ENCODE measurements around the gene KCNK18.
A peak's percentile ranks its signal among the peaks of the same experiment; 100 is the strongest.
"Not testable (repeated sequence)": the region's sequence is repeated elsewhere in the genome, so short reads cannot be mapped to it uniquely, and the experiment has no call there.

The KCNK18 gene

DNA sequence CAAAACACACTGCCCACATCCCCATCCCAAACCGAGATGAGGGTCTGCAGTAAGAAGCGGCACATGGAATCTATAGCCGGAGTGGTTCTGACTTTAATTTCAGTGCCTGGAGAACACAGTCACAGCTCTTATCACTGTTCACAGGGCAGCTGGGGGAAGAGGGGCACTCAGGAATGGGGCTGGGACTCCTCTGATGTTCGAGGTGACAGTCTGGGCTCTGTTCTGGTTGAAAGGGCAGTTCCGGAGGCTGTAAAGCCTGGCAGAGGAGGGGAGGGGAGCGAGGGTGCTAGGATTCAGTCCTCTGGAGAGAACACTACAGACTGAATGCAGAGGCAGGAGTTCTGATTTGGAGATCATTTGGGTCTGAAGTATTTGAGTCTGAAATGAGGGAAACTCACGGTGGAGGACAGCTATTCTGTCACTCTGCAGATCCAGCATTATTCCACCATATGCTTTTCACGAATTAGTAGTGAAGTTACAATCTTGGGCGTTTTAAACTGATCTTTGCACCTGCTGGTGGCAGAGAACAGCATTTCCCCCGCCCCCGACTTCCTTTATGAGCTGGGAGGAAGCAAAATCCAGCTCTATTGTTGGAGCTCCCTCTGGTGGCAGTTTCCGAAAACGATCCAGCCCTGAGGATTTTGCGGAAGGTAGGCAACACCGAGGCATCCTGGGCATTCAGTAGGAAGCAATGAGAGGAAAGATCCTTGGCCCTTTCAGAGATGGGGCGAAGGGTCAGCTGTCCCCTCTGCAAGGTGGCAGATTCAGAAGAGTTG is 22.7 kb upstream of the KCNK18 start:
- DNase-seq: peak; percentile 76

DNA sequence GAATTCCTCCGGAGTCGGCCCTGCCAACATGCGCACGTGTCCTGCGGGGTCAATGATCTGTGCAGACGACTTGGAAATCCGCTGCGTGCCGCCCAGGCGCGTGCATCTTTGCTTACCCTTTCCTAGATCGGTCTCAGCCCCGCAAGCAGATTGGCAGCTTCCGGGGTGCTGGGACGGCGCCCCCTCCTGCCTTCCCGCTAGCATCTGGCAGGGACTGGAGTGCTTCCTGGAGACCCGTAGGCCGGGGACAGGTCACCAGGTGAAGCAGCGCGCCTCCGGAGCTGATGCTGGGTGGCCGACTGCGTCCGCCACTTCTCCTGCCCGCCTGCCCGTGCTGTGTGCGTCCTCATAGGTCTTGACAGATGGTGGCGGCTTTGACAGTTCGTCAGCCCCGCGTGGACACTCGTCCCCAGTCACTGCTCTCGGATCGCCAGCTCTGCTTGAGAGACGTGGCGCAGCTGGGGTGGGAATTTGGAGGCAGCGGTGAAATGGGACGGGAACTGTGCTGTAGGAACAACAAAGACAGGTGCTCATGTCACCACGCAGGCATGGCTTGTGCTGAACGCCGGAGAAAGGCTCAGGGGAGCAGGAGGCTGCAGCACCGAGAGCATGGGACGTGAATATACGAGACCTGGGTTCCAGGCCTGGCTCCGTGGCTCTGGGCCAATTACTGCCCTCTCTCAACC is 21.9 kb upstream of the KCNK18 start:
- DNase-seq: no peak

DNA sequence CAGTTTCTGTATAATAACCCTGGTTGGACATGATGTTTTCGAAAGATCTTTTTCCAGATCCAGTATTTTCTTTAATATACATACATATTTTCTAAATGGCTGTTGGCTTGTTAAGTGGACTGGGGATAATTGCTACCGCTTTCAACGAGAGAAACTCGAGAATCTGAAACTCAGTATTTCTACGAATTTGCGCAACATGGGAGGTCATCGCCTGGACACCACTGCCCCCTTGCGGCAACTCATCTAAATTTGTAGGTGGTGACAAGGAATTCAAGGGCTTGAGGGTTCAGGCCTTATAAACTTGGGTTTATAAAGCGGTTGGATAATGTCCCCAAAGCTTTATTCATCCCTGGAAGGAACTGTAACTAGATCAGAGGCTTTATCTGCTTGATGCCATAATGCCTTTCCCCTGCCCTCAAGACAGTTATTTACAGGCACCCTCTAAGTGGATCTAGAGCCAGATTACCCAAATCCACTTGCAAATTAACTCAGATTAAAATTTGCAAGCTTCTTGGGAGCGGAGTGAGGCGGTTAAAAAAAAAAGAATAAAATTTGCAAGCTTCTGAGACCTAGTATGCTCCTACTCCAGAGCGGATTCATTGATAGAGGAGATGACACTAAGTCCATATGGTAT is 21.3 kb upstream of the KCNK18 start:
- peak; percentile 64 for DNase-seq

DNA sequence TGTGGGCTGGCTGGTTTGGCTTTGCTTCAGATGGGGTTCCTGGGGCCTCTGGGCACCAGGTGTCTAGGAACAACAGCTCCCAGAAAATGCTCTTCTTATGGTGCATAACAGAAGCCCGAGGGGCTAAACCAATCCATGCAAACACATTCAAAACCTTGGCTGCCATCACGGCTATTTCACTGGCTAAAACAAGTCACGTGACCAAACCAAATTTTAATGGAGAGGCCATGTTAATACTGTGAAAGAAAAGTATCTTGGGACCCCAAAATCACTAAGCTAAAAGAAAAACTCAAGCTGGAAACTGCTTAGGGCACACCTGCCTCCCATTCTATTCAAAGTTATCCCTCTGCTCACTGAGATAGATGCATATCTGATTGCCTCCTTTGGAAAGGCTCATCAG is 19.1 kb upstream of the KCNK18 start:
- no peak for DNase-seq

DNA sequence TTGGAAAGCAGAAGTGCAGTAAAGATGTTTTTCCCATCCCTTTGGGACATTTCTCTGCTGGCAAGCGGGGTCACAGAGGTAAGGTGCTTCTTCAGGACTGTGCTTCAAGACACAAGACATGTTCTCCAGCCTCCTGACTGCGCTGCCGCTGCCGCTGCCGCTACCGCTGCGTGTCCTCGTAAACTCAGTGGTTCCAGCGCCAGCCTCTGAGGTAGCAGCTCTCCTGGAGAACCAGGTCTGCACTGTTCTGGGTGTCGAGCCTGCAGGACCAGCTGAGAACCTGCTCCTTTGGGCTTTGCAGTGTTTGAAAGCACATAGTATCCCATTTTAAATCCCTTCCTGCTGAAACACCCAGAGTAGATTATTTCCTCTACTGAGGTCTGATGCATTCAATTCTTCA is 13.0 kb upstream of the KCNK18 start:
- no peak for DNase-seq

DNA sequence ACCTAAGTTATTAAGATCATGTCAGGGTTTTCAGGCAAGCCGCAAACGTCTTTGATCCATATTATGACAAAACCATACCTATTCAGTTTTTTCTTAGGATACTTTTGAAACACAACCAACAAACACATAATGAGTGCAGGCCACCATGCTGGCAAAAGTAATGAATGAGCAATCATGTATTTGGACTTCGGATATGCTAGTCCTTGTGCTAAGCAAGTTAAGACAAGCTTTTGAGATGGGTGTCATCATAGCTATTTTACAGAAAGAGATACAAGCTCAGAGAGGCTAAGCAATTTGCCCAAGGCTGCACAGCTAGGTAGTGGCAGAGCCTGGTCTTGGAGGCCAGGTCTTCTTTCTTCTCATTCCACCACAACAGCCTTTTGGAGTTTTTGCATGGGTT is 12.5 kb upstream of the KCNK18 start:
- no peak for DNase-seq

DNA sequence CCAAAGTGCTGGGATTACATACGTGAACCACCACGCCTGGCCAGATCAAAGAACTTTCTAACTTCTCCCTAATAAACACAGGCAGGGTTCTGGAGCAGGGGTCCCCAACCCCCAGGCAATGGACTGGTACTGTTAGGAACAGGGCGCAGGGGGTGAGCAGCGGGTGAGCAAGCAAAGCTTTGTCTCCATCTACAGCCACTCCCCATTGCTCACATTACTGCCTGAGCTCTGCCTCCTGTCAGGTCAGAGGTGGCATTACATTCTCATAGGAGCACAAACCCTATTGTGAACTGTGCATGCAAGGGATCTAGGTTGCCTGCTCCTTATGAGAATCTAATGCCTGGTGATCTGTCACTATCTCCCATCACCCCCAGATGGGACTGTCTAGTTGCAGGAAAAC is 11.5 kb upstream of the KCNK18 start:
- DNase-seq: not testable (repeated sequence)

DNA sequence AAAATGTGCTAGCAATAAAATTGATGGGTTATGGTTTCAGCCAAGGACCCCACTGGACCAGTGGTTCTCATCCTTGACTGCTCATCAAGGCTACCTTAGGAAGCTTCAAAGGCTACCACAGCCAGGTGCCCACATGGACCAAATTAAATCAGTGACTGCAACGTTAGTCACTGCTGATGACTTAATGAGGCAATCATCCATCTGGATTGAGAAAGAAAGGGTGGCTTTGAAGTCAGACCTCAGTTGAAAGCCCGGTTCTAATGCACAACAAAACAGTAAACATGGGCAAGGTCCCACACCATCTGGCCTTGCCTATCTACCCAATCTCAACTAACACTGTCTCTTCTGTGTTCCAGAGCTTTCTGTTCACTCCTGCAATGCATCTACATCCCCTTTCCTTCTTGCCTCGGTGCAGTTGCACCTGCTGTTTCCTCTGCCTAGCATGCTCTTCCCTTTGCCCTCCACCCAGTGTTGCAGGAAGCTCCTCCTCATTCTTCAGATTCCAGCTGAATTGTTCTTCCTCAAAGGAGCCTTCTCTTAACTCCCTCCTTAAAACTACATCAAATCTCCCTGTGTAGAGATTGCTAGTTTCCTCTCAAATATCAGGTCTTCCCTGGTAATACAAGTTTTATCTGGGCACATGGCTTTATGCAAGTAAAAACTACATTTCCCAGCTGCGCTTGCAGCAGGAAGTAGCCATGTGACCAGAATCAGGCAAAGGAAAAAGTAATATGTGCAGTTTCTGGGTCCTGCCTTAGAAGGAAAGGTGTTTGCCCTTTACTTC is 10.3 kb upstream of the KCNK18 start:
- no peak for DNase-seq

DNA sequence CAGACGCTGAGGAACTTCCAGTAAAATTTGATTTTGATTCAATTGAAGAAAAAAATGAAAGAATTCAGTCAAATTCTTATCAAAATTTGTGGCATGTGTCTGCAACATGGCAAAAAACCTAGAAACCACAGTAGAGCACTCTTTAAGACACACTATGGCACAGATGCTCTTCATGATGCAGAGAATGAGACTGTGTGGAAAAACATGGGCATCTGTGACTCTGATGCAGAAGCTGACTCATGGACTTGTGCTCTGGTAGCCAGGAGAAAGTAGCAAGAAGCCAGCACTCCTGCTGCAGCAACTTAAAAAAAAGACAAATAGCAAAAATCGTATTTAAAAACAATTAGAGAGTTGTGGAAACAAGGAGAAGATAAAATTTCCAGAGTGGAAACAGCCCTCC is 8.9 kb upstream of the KCNK18 start:
- no peak for DNase-seq

DNA sequence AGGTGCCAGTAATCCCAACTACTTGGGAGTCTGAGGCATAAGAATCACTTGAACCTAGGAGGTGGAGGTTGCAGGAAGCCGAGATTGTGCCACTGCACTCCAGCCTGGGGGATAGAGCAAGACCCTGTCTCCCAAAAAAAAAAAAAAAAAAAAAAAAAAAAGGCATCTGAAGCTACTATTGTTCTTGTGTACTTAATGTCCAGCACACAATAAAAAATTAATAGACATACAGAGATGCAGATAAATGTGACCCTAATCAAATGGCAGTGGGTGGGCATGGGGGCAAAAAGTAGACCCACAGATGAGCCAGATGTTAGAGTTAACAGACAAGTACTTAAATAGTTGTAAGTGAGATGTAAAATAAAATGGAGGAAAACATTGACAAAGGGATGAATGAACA is 7.7 kb upstream of the KCNK18 start:
- DNase-seq: no peak

DNA sequence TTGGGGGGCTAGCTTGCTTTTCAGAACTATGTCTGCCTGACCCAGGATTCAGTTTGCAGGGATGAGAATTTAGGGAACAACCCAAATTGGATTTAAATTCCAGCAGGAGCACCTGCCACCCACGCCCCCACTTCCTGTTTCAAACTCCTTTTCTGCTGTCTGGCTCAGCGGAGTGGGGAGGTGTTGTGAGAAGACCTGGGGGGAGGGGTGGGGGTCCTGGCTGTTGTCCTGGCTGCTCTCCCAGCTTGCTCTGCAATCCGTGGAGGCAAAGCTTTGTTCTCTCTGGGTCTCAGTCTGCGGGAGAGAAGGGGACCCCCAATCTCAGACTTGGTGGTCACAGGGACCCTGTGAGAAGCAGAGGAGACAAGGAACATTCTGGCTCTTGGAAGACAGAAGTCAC is 799 bp downstream of the KCNK18 start:
- no peak for DNase-seq

DNA sequence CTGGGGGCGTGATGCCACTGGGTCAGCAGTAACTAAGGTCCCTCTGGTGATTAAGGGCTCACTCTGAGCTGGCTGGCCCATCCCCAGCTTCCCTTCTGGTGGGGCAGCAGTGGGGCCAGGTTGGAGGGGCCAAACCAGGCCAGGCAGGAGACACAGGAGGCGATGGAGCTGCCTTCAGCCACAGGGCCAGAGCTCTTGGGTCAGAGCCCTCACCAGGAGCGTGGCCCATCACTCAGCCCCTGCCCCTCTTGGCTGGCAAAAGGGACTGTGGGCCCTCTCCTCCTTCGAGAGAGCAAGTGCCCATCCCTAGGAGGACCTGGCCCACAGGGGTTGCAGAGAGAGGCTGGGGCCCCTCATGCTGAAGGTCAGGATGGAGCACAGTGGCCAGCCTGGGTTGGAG is 4.5 kb downstream of the KCNK18 start:
- no peak for DNase-seq

DNA sequence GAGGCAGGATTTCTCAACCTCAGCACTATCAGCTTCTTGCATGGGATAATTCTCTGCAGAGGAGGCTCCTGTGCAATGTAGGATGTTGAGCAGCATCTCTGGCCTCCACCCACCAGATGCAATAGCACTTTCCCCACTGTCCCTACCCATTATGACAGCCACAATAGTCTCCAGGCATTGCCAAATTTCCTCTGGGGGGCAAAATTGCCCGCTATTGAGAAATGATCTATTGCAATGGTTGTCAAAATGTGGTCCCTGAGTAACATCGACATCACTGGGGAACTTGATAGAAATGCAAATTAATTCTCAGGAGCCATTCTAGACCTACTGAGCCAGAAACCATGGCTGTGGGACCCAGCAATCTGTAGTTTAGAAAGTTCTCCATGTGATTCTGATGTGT is 7.0 kb downstream of the KCNK18 start:
- DNase-seq: no peak

DNA sequence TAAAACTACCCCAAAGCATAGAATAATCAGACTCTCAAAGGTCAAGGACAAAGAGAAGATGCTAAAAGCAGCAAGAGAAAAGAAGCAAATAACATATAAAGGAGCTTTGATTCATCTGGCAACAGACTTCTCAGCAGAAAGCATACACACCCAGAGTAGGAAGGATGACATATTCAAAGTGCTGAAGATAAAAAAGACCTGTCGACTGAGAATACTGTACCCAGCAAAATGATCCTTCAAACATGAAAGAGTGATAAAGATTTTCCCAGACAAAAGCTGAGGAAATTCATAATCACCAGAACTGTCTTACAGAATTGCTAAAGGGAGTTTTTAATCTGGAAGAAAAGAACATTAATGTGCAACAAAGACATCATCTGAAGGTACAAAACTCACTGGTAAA is 14.9 kb downstream of the KCNK18 start:
- DNase-seq: no peak

DNA sequence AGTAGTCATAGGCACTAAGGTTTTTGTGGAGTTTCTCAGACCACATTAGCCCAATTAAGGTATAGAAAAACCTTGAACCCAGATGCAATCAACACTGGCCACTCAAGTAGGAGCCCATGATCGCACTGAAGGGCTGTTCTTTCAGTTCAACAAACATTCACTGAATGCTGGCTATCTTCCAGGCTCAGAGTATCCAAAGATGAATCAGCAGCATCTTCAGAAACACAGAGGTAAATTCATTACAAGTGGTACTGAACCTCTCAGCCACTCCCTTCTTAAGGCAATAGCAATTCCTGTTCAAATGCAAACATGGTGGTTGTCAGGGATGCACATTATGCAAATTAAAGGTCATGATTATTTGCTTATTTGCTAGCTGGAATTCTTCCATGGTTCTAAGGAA is 17.1 kb downstream of the KCNK18 start:
- DNase-seq: no peak

DNA sequence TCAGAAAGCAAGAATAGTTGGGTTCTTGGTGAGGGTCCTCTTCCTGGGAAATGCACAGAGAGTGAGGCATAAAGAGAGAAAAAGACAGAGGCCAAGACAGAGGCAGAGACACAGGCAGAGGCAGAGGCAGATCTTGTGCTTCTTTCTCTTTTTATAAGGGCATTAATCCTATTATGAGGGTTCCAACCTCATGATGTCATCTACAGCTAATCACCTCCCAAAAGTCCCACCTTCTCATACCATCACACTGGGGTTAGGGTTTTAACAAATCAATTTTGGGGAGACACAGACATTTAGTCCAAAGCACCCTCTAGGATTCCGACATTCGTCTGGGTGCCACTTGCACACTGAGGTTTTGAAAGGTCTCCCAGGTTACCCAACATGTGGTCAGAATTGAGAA is 17.8 kb downstream of the KCNK18 start:
- no peak for DNase-seq

DNA sequence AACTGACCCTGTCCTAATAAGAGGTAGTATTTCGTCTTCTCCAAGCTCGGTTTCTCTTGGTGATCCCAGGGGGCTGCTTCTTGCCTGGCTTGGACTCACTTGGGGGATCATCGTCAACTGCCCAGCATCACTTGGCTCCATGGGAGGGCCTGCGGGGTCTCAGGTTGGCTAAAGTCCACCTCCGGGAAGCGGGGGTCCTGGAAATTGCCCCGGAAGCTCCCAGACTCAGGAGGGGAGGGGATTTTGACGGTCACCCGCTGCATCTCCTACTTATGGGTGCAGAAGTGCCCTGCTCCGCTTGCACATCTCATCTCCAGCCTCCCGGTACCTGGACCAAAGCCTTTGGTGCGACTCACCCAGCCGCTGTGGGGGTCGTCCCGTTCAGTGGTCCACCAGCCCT is 18.7 kb downstream of the KCNK18 start:
- no peak for DNase-seq

DNA sequence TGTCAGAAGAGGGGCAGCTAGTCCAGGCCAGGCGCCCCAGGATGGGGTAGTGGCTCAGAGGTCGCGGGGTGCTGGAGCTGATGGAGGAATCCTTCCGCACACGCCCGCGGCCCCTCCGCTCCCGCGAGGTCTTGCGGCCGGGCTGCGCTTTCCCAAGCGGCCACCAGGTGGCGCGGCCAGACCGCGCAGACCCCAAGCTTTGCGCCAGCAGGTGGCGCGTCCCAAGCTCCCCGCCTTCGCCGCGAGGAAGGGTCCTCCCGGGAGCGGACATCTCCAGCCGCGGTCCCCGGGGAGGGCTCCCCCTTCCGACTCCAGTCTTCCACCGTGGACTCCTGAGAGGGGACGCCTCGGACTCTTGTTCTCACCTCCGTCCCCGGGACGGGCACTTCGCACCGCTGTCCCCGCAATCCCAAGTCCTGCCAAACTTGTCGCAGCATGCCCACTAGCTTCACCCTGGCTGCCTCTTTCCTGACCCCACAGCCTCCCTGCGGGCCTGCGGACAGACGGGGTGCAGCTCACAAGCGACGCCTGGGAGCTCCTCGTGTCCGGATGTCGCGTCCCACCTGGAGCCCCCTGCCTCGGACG is 19.4 kb downstream of the KCNK18 start:
- peak; percentile 62 for DNase-seq

DNA sequence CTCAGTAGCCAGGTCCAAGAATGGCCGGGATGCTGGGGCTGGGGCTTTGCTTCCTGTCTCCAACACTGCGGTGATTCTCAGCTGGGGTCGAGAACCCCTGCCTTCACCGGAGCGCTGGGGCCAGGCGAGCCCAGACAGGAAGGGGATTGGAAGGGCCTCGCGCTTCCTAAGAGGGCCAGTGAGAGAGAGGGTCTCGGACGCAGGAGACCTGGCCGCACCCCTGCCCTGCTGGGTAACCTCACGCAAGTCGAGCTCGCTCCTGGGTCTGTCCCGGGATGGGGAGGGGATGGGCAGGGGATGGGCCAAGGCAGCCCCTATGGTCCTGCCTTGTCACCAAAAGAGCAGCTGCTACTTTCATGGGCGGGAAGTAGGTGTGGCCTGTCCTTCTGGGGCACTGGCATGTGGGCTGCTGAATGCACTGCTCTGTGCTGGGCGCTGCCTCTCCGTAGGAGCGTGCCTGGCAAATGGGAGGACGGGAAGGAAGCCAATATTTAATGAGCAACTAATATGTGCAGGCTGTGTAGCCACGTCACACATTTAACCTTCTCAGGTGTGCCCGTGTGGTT is 20.0 kb downstream of the KCNK18 start:
- DNase-seq: peak; percentile 35

DNA sequence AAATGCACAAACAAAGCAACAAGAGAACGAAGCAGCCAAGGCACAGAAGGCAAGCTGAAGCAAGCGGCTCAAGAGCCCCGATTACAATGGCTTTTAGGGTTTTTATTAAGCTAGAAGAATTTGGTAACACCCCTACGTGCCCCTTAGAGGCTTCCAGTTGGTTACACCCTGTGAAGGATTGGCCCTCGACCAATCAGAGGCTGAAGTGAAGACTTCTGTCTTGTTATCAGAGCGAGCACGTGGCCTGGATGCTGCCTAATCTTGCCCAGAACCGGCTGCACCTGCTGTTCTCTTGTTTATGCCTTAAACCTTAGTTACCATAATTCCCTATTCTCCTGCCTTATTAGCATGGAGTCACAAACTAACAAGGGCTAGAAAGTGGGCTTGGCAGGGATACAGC is 21.4 kb downstream of the KCNK18 start:
- no peak for DNase-seq

DNA sequence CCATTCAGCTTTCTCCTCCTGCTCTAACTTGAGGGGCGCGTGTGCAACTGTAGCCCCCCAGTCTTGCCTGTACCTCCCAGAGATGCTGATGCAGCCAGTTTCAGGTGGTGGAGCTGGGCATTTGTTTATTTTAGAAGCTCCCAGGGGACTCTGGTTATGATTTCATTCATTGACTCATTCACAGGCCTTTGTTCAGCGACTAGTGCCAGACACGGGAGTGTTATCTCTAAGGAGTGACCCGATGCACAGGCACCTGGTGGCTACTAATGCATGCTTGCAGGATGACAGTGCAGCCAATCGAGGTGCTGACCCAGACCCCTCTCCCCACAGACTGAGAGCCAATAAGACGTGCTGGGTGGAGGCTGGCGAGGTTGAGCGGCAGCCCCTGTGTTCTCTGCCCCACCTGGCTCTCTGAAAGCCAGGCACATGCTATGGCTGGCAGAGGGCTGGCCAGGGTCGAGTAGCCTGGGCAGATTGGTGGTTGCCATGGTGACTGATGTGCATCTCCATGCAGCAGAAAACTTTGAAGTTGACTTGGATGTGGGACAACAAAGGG is 23.9 kb downstream of the KCNK18 start:
- no peak for DNase-seq

DNA sequence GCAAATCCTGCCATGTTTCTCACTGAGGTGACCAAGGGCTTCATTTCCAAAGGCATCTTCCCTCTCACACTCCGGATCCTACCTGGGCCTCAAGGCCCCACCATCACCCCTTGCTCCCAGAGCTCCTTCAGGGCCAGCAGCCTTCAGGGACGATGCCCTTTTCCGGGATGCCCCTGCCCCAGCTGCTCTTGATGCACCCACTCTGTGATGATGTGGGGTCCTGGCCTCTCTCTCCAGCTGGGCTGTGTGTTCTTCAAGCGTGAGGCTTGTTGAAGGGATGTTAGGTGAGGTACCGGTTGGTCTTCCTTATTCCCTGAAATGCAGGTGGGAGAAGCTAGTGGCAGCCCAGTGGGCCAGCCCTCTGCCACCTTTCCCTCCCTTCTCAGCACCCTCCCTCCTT is 25.3 kb downstream of the KCNK18 start:
- DNase-seq: no peak

Data from left hindlimb (tissue), 1 donor.